HG03469 (cell line): ENCODE results near the gene NSMCE4A.
"Not testable (repeated sequence)": the region's sequence is repeated elsewhere in the genome, so short reads cannot be mapped to it uniquely, and the experiment has no call there.

Experiments used
- ATAC-seq: cut with Tn5 transposase; IDR thresholded peaks from one replicate; pipeline ENCODE4 v1.9.1; 2021; ENCODE audit warnings: mild to moderate bottlenecking, moderate library complexity, moderate number of reproducible peaks; ENCODE audit not compliant: unreplicated experiment

Gene NSMCE4A, protein sequence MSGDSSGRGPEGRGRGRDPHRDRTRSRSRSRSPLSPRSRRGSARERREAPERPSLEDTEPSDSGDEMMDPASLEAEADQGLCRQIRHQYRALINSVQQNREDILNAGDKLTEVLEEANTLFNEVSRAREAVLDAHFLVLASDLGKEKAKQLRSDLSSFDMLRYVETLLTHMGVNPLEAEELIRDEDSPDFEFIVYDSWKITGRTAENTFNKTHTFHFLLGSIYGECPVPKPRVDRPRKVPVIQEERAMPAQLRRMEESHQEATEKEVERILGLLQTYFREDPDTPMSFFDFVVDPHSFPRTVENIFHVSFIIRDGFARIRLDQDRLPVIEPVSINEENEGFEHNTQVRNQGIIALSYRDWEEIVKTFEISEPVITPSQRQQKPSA

DNA sequence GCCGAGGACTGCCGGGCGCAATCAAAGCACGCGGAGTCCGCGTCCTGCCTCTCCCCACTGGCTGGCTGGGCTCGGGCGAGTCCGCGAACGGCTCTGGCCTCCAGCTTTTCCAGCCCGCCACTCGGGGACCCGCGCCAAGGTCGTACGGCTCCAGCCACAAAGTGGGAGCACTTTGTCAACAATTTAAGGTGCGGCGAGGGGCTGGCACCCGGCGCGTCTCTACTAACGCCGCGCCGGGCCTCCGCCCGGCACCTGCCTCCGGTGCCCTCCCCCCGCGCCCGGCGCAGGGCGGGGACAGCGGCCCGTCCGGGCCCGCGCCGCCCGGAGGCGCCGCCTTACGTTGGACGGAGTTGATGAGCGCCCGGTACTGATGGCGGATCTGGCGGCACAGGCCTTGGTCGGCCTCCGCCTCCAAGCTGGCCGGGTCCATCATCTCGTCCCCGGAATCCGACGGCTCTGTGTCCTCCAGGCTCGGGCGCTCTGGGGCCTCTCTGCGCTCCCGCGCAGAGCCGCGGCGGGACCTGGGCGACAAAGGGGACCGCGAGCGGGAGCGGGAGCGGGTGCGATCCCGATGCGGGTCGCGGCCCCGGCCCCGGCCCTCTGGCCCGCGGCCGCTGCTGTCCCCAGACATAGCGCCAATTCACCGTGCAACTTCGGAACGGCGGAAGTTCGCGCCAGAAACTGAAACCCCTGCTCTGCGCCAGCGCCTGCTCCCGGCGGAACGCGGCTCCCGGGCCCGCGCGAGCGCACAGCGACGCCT lies at the start of gene NSMCE4A:
TSS of gene NSMCE4A (minus strand) at position 683 of the 760 bp plus-strand sequence. CDS start at position 631, 52 bp downstream.
- peak; percentile 71 for ATAC-seq

DNA sequence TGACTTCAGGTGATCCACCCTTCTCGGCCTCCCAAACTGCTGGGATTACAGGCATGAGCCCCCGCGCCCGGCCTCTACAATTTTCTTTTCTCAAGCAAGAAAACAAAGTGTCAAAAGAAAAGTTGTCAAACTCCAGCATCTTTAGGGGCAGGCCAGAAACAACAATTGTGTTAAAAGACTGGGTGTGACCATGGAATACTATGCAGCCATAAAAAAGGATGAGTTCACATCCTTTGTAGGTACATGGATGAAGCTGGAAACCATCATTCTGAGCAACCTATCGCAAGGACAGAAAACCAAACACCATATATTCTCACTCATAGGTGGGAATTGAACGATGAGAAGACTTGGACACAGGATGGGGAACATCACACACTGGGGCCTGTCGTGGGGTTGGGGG lies 48.2 kb upstream of the NSMCE4A start:
- not testable (repeated sequence) for ATAC-seq

DNA sequence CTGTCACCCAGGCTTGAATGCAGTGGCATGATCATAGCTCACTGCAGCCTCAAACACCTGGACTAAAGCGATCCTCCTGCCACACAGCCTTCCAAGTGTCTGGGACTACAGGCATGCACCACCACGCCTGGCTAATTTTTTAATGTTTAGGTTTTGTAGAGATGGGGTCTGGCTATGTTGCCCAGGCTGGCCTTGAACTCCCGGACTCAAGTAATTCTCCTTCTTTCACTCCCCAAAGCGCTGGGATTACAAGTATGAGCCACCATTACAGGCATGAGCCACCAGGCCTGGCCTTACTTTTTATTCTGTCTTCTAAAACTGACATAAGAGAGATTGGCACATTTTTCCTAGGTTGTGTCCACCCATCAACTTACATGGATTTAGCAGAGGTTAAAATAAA lies 47.3 kb upstream of the NSMCE4A start:
- no peak for ATAC-seq

GRCh38 chr10:122021828-122022227 lies 46.8 kb upstream of the NSMCE4A start:
- no peak for ATAC-seq

- ATAC-seq, result no peak
Measured at GRCh38 chr10:122021379-122021778, 46.4 kb upstream of the NSMCE4A start.

GRCh38 chr10:122020226-122020625 lies 45.2 kb upstream of the NSMCE4A start:
- no peak for ATAC-seq

DNA sequence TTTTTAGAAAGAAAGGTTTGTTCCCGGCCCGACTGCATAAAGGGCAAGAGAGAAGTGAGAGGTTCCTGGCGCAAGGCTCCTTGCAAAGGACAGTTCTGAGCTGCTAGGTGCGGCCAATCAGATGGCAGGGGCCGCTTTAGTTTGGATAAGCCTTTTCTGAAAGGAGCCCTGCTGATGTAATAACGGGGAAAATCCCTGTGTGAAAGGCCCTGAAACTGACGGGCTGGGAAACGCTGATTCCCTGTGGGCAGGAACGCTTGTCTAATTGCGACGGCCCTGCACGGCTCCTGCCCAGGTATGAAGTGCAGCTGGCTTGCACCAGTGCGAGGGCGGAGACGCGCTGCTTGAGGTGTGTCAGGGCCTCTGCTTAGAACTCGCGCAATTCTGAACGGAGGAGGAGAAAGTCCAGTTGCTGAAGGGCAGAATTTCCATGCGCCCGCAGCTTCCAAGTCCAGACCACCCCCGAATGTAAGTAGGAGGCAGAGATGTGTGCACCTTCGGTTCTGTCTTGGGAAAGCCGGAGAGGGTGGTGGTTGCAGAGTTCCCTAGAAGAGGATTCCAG lies 44.5 kb upstream of the NSMCE4A start:
- ATAC-seq, result no peak

- no peak for ATAC-seq
Measured at GRCh38 chr10:122018951-122019413, 44.0 kb upstream of the NSMCE4A start.

DNA sequence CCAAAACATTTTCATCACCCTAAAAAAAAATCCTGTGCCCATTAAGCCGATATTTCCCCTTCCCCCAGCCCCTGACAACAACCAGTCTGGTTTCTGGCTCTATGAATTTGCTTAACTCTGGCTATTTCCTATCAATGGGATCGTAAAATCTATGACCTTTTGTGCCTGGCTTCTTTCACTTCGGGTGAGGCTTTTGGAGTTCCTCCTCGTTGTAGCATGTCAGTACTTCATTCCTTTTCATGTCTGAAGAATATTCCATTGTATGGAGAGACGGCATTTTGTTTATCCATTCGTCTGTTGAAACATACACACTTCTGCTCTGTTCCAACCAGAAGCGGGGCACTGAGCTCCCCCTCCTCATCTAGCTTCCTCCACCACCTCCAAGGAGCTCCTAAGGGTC lies 43.5 kb upstream of the NSMCE4A start:
- ATAC-seq, result no peak

DNA sequence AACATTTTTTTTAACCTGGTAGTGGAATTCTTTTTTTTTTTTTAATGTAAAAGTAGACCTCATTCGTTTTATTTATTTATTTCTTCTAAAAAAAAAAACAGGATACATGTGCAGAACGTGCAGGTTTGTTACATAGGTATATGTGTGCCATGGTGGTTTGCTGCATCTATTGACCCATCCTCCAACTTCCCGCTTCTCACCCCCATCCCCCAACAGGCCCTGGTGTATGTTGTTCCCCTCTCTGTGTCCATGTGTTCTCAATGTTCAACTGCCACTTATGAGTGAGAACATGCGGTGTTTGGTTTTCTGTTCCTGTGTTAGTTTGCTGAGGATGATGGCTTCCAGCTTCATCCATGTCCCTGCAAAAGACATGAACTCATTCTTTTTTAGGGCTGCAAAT lies 42.9 kb upstream of the NSMCE4A start:
- not testable (repeated sequence) for ATAC-seq

DNA sequence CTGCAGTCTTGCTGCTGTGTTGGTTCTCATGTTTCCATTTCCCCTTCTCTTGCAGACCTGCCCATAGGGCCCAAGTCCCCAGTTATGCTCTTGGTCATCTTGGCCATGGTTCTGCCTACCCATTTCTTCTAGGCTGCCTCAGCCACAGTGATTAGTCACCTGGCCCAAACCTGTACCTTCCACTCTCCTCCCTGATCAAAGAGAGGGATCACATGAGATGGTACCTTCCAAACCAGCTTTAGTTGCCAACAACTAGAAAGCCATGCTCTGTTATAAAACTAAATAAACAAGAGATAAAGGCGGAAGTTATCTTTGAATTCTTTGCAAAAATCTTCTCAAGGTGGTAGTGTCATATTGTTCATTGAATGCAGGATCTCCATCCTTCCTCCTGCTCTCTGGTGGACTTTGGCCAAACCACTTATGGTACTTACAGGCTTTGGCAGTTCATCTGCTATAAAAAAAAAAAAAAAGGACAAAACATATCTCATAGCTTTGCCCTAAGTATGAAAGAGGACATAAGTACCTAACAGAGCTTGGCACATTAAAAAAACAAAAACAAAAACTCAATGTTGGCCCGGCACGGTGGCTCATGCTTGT lies 39.7 kb upstream of the NSMCE4A start:
- ATAC-seq, result no peak

DNA sequence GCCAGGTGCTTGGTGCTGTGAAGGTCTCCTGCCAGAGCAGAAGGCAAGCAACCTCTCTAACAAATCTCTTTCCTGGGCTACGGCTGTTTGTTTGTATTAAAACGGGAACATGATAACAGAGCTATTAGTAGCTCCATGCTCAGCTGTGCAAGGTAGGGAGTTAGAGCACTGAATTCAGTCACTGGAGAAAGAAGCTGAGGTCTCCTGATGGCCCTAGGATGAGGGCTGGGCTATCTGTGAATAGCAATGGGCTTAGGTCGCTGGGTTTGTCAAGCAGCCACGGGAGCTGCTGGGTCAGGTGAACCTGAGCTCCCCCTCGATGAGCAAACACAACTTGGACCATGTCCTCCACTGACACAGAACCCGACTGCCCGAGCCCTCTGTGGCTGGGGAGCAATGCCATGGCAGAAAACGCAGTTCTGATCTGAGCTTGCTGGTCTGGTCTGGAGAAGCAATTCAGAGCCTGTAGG lies 38.3 kb upstream of the NSMCE4A start:
- ATAC-seq, result no peak

GRCh38 chr10:122012731-122013130 lies 37.7 kb upstream of the NSMCE4A start:
- ATAC-seq, result no peak

DNA sequence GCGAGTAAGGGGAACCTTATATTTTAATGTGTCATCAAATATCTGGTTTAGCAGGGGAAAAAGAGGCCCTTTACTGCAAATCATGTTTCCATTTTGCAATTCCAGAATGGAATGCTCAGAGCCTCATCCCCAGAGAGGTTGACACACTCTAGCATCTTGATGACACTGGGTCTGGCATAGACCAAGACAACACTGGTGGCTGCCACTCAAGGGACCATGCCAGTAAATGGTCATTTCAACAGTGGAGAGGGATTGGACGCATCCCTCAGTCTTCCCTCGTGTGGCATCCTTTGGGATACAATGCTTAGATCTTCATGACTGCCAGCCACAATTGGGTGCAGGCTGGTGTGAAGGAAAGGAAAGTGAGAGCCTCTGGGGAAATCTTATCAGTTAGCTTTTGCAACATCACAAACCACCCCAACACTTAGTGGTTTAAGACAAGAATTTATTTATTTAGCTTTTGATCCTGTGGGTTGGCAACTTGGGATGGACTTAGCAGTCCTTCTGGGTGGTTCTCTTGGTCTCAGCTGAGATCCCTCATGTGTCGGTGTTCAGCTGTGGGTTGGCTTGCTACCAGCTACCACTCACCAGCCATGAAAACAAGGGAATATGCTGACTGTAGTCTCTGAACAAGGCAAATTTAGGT lies 35.5 kb upstream of the NSMCE4A start:
- no peak for ATAC-seq

DNA sequence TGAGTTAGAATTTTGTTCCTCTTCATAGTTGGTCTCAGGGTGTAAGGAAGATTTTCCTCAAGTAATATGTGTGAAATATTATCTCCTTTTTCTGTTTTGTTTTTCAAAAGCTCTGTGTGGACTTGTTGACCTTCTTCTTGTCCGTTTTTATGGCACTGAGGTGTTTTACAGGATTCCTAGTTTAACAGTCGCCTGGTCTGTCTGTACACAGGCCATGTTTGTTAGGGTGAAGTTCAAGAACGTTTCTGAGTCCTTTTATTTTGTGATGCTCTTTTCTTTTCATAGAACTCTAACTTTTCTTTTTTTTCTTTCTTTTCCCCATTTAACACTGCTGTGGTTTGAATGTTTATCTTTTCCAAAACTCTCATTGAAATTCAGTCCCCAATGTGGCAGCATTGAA lies 32.4 kb upstream of the NSMCE4A start:
- no peak for ATAC-seq

GRCh38 chr10:122001698-122002097 lies 26.7 kb upstream of the NSMCE4A start:
- no peak for ATAC-seq

DNA sequence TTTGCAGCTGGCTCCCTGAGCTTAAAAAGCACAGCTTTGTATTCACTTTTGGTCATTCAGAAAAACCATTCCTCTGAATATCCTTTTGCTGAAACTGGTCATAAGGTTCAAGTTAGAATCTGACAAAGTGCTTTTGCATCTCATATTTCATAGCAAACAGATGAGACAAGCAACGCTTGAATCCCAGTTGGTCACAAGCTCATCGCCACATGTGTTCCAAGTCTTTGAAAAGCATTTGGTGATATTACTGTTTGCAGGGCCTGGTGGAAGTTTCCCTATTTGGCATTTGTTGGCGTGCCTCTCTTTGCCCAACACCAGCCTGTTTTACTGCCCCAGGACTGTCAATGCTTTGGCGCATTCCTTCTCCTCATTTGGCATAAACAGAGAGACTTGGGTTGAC lies 24.3 kb upstream of the NSMCE4A start:
- no peak for ATAC-seq

GRCh38 chr10:121998462-121998861 lies 23.4 kb upstream of the NSMCE4A start:
- ATAC-seq, result no peak

GRCh38 chr10:121994429-121994941 lies 19.5 kb upstream of the NSMCE4A start:
- no peak for ATAC-seq

- ATAC-seq, result not testable (repeated sequence)
Measured at GRCh38 chr10:121991727-121992126, 16.7 kb upstream of the NSMCE4A start.
